HFFc6 (cell line): Measurements from ENCODE around the gene TMEM204. TPM values are rescaled to one million over a fixed set of nuclear protein-coding genes. Genes with fewer than 3 reads are reported as not detected.

Source experiments
- DNase-seq: peaks from one replicate; pipeline ENCODE4 v3.0.0-alpha.2; 2018
- H3K27ac Mint-ChIP-seq: 2 replicates; pipeline ENCODE4 v1.8.0; 2020; ENCODE audit warnings: mild to moderate bottlenecking, mixed read lengths
- H3K27me3 Mint-ChIP-seq: 2 replicates; pipeline ENCODE4 v1.8.0; 2021; ENCODE audit warnings: mild to moderate bottlenecking, moderate library complexity, mixed read lengths; ENCODE audit not compliant: insufficient read depth
- H3K36me3 Mint-ChIP-seq: 2 replicates; pipeline ENCODE4 v1.8.0; 2021; ENCODE audit warnings: low read depth, mixed read lengths
- H3K4me1 Mint-ChIP-seq: 2 replicates; pipeline ENCODE4 v1.8.0; 2020; ENCODE audit warnings: low read depth, mixed read lengths
- H3K4me3 Mint-ChIP-seq: 2 replicates; pipeline ENCODE4 v1.8.0; 2020; ENCODE audit warnings: mild to moderate bottlenecking, moderate library complexity, mixed read lengths
- H3K9me3 Mint-ChIP-seq: 2 replicates; pipeline ENCODE4 v1.8.0; 2020; ENCODE audit warnings: mild to moderate bottlenecking, mixed read lengths
- total RNA-seq, 6 experiments: library from RNA; stranded (reverse); fragmentation: NEBNext Ultra II Directional; extraction: Animal tissue kit (Norgen Biotek cat#: 25700); gene quantifications; 2 replicates in 1 of 6; 3 replicates in 5 of 6; pipeline ENCODE4 v1.2.3, GENCODE V29; 2021
- TF ChIP-seq, protein P1 (sequence below): fragments of 200-600 bp; sonication (generic); IDR thresholded peaks from 2 replicates; pipeline ENCODE4 v1.5.0; 2021; ENCODE audit warnings: antibody characterized with exemption, mild to moderate bottlenecking

Gene TMEM204
- total RNA-seq, 6 experiments from 2014 or later = 15.4 to 28.5 (median 16.2) TPM

DNA sequence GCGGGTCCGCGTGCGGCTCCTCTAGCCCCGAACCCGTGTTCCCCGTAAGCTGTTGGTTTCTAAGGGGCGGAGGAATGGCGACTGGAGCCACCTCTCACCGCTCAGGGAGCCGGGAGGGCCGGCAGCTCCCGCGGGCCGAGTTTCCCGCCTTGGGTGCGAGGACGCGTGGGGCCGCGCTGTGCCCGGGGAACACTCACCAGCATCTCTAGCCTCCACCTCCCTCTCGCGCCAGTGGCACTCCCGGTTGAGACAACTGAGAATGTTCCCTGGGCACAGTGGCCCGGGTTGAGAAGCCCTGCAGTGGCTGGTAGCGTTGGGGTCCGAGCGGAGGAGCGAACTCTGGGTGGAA, 39.7 kb upstream of the TMEM204 start:
- TF ChIP-seq, protein P1, sequence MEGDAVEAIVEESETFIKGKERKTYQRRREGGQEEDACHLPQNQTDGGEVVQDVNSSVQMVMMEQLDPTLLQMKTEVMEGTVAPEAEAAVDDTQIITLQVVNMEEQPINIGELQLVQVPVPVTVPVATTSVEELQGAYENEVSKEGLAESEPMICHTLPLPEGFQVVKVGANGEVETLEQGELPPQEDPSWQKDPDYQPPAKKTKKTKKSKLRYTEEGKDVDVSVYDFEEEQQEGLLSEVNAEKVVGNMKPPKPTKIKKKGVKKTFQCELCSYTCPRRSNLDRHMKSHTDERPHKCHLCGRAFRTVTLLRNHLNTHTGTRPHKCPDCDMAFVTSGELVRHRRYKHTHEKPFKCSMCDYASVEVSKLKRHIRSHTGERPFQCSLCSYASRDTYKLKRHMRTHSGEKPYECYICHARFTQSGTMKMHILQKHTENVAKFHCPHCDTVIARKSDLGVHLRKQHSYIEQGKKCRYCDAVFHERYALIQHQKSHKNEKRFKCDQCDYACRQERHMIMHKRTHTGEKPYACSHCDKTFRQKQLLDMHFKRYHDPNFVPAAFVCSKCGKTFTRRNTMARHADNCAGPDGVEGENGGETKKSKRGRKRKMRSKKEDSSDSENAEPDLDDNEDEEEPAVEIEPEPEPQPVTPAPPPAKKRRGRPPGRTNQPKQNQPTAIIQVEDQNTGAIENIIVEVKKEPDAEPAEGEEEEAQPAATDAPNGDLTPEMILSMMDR = no peak
- peaks cover 3% of the 10 kb centered on the region; the same call in 1 of the 2 replicates for H3K36me3 Mint-ChIP-seq
- no peaks in the 10 kb centered on the region for H3K9me3 Mint-ChIP-seq
- H3K27ac Mint-ChIP-seq = peak overlapping the region; percentile 80
- peaks cover 15% of the 10 kb centered on the region for H3K4me1 Mint-ChIP-seq
- no peak for DNase-seq
- H3K4me3 Mint-ChIP-seq = peak overlapping the region; percentile 93
- no peaks in the 10 kb centered on the region; the same call in 1 of the 2 replicates for H3K27me3 Mint-ChIP-seq

DNA sequence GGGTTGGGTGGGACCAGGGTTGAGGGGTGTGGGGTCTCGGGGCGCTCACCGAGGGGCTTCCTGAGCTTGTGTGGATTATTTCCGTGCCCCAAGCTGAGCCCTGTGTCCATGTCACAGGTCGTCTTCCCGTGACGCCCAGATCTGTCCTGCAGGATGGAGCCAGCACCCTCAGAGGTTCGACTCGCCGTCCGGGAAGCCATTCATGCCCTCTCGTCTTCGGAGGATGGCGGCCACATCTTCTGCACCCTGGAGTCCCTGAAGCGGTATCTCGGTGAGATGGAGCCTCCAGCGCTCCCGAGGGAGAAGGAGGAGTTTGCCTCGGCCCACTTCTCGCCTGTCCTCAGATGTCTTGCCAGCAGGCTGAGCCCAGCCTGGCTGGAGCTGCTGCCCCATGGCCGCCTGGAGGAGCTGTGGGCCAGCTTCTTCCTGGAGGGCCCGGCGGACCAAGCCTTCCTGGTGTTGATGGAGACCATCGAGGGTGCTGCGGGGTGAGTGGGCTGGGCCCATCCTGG, 39.3 kb upstream of the TMEM204 start:
- peak overlapping the region; percentile 93 for H3K4me3 Mint-ChIP-seq

DNA sequence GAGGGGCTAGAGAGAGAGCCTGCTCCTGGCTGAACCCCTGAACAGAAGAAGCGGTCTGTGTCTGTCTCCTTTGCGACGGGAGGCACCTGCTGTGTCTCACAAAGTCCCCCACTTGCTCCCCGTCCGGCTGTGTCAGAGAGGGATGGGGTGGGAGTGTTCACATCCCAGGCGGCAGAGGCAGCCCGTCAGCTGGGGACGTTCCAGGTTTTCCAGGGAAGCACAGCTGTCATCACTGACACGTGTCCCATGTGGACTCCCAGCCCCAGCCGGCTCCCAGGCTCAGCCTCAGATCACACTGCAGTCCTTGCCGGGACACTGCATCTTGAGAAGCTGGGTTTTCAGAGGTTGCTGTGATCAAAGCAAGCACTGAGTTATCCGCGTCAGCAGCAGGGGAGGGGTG, 38.8 kb upstream of the TMEM204 start:
- H3K4me3 Mint-ChIP-seq = peak overlapping the region; percentile 93
- TF ChIP-seq, protein P1 = peak; percentile 19; the same call in 1 of the 2 replicates
- peak overlapping the region; percentile 80 for H3K27ac Mint-ChIP-seq
- DNase-seq = no peak
- H3K9me3 Mint-ChIP-seq = no peaks in the 10 kb centered on the region
- peaks cover 15% of the 10 kb centered on the region for H3K4me1 Mint-ChIP-seq
- H3K36me3 Mint-ChIP-seq = peaks cover 3% of the 10 kb centered on the region; the same call in 1 of the 2 replicates
- H3K27me3 Mint-ChIP-seq = no peaks in the 10 kb centered on the region; the same call in 1 of the 2 replicates

More for the DNA sequence above, 39.3 kb upstream of the TMEM204 start:
- Mint-ChIP-seq H3K4me1 (peaks cover 15% of the 10 kb centered on the region), H3K27ac (peak overlapping the region; percentile 80), H3K27me3 (no peaks in the 10 kb centered on the region; the same call in 1 of the 2 replicates), H3K36me3 (peaks cover 3% of the 10 kb centered on the region; the same call in 1 of the 2 replicates), H3K9me3 (no peaks in the 10 kb centered on the region)
- peak; percentile 83 for DNase-seq
- TF ChIP-seq, protein P1 = peak; percentile 78

DNA sequence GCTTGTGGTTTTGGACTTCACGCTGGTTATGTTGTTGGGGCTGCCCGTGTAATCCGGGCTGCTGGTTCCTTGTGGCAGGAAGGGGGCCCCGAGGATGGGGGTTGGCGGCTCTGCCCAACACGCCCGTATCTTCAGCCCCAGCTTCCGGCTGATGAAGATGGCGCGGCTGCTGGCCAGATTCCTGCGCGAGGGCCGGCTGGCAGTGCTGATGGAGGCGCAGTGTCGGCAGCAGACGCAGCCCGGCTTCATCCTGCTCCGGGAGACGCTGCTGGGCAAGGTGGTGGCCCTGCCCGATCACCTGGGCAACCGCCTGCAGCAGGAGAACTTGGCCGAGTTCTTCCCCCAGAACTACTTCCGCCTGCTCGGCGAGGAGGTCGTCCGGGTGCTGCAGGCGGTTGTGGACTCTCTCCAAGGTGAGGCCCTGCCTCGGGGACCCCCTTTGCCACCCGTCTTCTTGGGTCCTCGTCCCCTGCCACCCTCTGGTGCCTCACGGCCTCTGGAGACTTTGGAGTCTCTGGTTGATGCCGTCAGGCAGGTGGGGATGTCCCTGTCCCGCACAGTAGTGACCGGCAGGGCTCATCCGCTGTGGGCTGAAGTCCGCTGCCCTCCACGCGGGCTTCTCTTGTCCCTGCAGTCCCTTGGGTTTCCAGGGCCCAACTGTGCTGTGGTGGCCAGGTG, 38.1 kb upstream of the TMEM204 start:
- DNase-seq = no peak
- Mint-ChIP-seq H3K9me3 (no peaks in the 10 kb centered on the region), H3K27ac (no peak overlapping the region), H3K4me3 (no peak overlapping the region), H3K36me3 (peaks cover 3% of the 10 kb centered on the region; the same call in 1 of the 2 replicates), H3K4me1 (peaks cover 15% of the 10 kb centered on the region), H3K27me3 (no peaks in the 10 kb centered on the region; the same call in 1 of the 2 replicates)
- TF ChIP-seq, protein P1 = no peak

DNA sequence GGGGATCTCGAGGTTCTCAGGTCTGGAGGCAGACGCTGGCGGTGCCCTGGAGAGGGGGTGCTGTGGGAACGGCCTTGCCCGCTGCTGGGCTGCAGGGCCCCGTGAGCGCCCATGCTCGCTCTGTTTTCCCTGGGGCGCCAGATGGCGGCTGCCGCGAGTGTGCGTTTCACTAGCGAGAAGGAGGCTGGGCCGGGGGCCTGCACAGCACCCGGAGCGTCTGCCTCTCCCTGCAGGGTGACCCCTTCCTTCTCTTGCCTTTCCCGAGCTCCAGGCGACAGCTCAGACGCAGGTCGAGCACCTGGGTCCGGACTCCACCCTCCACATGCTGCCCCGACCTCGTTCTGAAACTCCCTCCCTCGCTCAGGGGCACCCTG, 37.6 kb upstream of the TMEM204 start:
- H3K27me3 Mint-ChIP-seq = no peaks in the 10 kb centered on the region; the same call in 1 of the 2 replicates
- no peak overlapping the region for H3K27ac Mint-ChIP-seq
- no peak for DNase-seq
- peaks cover 3% of the 10 kb centered on the region; the same call in 1 of the 2 replicates for H3K36me3 Mint-ChIP-seq
- no peaks in the 10 kb centered on the region for H3K9me3 Mint-ChIP-seq
- TF ChIP-seq, protein P1 = no peak
- H3K4me1 Mint-ChIP-seq = peaks cover 15% of the 10 kb centered on the region
- H3K4me3 Mint-ChIP-seq = no peak overlapping the region
